T-helper 2 cell treated with Interferon-gamma antibody and Interleukin-4, amounts not matched to agents 5 μg/mL and 100 μg/mL, for 36 hours (primary cell): ENCODE data around the gene PLEKHG4.

Experiments
- DNase-seq: peaks from one replicate; pipeline ENCODE4 v3.0.0; 2021; ENCODE audit warnings: low spot score
- H3K27ac Mint-ChIP-seq: one replicate; pipeline ENCODE4 v1.8.0; 2021; ENCODE audit warnings: mild to moderate bottlenecking, mixed read lengths
- H3K27me3 Mint-ChIP-seq: one replicate; pipeline ENCODE4 v1.8.0; 2021; ENCODE audit warnings: low read depth, mixed read lengths
- H3K36me3 Mint-ChIP-seq: one replicate; pipeline ENCODE4 v1.8.0; 2021; ENCODE audit warnings: low read depth, mixed read lengths
- H3K4me1 Mint-ChIP-seq: one replicate; pipeline ENCODE4 v1.8.0; 2021; ENCODE audit warnings: low read depth, mixed read lengths
- H3K4me3 Mint-ChIP-seq: one replicate; pipeline ENCODE4 v1.8.0; 2022; ENCODE audit warnings: mild to moderate bottlenecking, moderate library complexity, mixed read lengths
- H3K9me3 Mint-ChIP-seq: one replicate; pipeline ENCODE4 v1.8.0; 2021; ENCODE audit warnings: mixed read lengths

Gene PLEKHG4

DNA sequence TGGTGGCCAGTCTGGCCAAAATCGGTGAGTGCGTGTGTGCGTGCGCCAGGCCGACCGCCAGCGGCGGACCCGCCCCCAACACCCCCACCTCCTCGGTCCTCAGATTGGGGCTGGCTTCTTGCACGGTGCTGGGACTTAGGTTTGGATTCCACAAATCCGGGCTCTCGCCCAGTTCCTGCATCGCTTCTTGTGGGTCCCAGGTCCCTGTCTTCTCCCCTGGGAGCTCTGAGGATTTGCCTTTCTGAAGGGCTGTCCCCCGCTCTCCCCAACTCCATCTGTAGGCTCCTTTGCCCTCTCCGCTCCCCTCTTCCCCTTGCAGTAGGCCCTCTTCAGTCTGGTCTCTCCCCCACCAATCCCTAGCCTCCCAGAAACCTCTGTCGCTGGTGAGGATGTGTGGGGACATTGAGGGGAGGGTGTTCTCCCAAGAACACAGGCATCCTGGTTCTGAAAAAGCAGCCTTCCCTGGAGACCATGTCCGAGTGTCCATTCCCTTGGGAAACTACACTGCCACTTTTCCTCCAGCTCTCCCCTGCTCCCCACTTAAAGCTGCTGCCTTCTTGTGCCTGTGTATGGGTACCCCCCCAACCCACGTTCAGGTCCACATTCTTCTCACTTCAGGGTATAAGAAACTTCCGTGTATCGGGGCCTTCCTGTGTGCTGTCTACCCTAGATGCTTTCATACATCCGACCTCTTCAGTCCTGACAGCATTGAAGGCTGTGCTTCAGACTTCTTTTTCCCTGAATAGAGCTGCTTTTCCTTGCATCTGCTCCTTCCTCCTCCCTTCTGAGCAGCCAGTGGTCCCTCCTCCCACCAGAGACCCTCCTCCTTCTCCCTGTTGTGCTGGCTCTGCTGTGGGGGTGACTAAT, 29.9 kb upstream of the PLEKHG4 start:
- H3K27ac Mint-ChIP-seq, result peak overlapping the region; percentile 74
- peaks cover 27% of the 10 kb centered on the region for H3K4me1 Mint-ChIP-seq
- H3K36me3 Mint-ChIP-seq, result no peaks in the 10 kb centered on the region
- no peak for DNase-seq
- peak overlapping the region; percentile 76 for H3K4me3 Mint-ChIP-seq
- H3K9me3 Mint-ChIP-seq, result no peaks in the 10 kb centered on the region
- peaks cover 16% of the 10 kb centered on the region for H3K27me3 Mint-ChIP-seq

DNA sequence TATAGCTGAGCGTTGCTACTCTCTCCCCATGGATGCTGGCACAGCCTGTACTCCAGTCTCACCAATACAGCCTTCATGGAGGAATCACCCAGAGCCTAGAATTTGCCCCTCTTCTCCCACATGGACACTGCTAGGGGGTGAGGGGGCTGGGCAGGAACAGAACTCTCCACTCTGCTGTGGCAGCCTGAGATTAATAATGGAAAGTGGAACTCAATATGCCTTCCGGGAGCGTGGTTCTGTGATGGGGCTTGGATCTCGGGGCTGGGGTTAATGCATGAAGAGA, 29.3 kb upstream of the PLEKHG4 start:
- Mint-ChIP-seq H3K27me3 (peaks cover 16% of the 10 kb centered on the region), H3K4me3 (peak overlapping the region; percentile 76), H3K27ac (no peak overlapping the region), H3K36me3 (no peaks in the 10 kb centered on the region), H3K9me3 (no peaks in the 10 kb centered on the region), H3K4me1 (peaks cover 21% of the 10 kb centered on the region)
- DNase-seq, result no peak

DNA sequence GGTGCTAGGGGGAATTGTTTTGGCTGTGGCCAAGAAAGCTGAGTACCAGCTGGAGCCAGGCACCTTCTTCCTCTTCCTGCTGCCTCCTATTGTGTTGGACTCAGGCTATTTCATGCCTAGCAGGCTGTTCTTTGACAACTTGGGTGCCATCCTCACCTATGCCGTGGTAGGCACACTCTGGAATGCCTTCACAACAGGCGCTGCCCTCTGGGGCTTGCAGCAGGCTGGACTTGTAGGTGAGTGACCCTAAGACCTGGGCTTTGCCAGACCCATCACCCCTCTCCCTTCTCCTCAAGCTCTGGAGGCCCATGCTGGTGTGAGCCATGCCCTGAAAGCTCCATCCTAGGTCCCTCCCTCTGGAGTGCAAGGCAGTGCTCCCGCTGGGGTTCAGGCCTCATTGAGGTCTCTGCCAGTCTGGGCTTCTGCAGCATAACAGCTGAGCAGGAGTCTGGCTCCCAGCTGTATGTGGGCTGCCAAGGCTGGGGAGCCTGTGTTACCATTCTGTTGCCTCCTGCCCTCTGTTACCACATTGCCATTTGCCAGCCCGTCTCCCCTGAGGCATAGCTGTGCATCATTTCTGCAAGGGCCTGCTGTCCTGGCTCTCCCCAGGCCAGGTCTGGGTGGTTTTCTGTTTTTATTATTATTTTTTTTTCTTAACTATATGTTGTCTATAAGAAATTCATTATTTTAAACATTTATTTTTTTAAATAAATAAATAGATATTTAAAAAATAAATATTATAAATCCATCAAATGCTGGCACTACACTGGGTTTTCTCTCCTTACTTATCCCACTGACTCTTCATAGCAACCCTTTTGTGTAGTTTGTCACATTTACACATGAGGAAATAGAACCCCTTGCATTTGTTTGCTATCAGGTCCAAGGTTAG, 26.5 kb upstream of the PLEKHG4 start:
- peaks cover 12% of the 10 kb centered on the region for H3K27me3 Mint-ChIP-seq
- peaks cover 11% of the 10 kb centered on the region for H3K4me1 Mint-ChIP-seq
- H3K9me3 Mint-ChIP-seq, result no peaks in the 10 kb centered on the region
- H3K36me3 Mint-ChIP-seq, result no peaks in the 10 kb centered on the region
- no peak overlapping the region for H3K4me3 Mint-ChIP-seq
- no peak overlapping the region for H3K27ac Mint-ChIP-seq
- DNase-seq, result no peak

DNA sequence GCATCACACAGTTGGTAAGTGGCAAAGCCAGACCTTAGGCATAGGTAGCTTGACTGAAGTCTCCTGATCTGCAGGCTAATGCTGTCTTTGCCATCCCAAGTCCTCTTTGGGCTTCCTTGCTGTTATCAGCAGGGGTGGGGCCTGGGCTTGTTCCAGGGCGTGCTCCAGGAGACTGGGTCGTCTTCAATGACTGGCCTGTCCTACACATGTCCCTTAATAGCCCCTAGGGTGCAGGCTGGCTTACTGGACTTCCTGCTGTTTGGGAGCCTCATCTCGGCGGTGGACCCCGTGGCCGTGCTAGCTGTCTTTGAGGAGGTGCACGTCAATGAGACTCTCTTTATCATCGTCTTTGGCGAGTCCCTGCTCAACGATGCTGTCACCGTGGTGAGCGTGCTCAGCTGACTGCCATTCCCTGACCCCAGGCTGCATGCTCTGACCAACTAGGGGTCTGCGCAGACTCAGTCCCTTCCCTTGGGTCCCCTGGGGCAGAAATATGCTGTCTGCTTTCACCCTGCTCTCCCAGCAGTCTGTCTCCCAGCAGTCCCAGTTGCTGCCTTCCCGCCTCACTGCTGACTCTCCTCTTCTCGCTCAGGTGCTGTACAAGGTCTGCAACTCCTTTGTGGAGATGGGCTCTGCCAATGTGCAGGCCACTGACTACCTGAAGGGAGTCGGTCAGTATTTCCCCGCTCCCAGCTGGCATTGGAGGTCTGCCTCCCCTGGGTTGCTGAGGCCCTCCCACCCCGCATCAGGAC, 24.4 kb upstream of the PLEKHG4 start:
- Mint-ChIP-seq H3K27ac (no peak overlapping the region), H3K27me3 (peaks cover 4% of the 10 kb centered on the region), H3K4me1 (no peaks in the 10 kb centered on the region), H3K36me3 (no peaks in the 10 kb centered on the region), H3K9me3 (no peaks in the 10 kb centered on the region), H3K4me3 (no peak overlapping the region)
- DNase-seq, result no peak

DNA sequence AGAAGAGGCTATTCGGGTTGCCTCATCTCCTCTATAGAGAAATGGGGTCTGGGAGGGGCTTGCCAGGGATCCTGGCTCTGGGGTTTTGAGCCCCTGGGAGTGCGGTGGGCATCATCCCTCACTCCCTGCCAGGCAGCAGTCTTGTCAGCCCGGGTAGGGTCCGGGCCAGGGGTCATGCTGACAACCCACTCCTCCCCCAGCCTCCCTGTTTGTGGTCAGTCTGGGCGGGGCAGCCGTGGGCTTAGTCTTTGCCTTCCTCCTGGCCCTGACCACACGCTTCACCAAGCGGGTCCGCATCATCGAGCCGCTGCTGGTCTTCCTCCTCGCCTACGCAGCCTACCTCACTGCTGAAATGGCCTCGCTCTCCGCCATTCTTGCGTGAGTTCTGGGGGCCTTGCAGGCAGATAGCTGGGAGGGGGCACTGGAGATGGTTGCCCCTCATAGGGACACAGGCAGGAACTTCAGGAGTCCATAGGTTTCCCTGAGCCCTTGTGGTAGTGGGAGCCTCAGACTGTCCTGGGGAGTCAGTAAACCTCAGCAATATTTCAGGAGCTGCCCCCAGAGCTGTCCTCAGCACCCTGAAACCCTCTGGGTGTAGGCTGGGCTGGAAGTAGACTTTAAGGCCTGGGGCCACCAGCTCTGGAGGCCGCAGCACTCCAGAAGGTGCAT, 23.6 kb upstream of the PLEKHG4 start:
- no peak for DNase-seq
- Mint-ChIP-seq H3K9me3 (no peaks in the 10 kb centered on the region), H3K36me3 (peaks cover 2% of the 10 kb centered on the region), H3K27me3 (no peaks in the 10 kb centered on the region), H3K4me3 (no peak overlapping the region), H3K27ac (no peak overlapping the region), H3K4me1 (peaks cover 3% of the 10 kb centered on the region)

DNA sequence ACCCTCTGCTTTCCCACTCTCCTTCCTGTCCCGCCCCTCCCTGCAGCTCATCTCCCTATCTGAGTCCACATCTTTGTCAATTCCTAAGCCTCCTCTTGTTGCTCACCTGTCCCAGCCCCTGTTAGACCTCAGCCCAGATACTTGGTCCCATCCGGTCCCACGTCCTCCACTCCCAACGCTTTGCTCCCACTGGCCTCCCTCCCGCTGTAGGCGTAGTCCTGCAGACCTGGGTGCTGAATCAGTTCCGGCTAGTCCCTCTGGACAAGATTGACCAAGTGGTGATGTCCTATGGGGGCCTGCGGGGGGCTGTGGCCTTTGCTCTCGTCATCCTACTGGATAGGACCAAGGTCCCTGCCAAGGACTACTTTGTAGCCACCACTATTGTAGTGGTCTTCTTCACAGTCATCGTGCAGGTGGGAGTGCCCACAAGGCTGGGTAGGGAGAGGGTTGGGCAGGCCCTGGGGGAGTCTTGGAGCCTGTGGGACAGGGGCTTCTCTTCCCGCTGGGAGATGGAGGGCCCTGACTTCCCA, 22.6 kb upstream of the PLEKHG4 start:
- Mint-ChIP-seq H3K4me3 (no peak overlapping the region), H3K9me3 (no peaks in the 10 kb centered on the region)
- DNase-seq, result no peak

DNA sequence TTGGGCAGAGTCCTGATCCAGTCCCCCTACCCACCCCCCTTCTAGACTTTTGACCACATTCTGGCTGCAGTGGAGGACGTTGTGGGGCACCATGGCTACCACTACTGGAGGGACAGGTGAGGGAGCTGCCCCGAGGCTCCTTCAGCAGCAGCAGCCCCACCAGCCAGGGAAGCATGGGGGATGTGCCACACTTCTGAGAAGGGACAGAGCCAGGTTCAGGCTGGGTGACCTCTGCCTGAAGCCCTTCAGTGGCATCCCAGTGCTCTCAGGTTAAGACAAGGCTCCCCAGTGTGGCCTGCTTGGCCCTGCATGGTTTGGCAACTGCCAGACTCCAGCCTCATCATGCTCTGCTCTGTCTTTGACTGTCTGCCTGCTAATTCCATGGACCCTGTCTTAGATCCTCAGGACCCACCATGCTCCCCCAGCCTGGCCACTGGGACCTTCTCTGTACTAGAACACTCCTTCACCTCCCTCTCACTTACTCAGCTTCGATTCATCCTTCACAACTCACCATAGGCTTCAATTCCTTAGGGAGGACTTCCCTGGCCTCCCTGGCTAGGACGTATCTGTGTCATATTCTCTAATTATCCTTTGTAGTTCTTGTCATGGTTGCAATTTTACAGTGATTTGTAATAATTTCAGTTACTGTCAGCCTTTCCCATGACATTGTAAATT, 21.7 kb upstream of the PLEKHG4 start:
- Mint-ChIP-seq H3K4me3 (no peak overlapping the region), H3K4me1 (peaks cover 5% of the 10 kb centered on the region), H3K36me3 (peaks cover 2% of the 10 kb centered on the region), H3K9me3 (no peaks in the 10 kb centered on the region), H3K27ac (no peak overlapping the region), H3K27me3 (no peaks in the 10 kb centered on the region)
- no peak for DNase-seq

More for the DNA sequence above, 22.6 kb upstream of the PLEKHG4 start:
- peaks cover 5% of the 10 kb centered on the region for H3K4me1 Mint-ChIP-seq
- H3K27me3 Mint-ChIP-seq, result no peaks in the 10 kb centered on the region
- no peak overlapping the region for H3K27ac Mint-ChIP-seq
- H3K36me3 Mint-ChIP-seq, result peaks cover 2% of the 10 kb centered on the region

DNA sequence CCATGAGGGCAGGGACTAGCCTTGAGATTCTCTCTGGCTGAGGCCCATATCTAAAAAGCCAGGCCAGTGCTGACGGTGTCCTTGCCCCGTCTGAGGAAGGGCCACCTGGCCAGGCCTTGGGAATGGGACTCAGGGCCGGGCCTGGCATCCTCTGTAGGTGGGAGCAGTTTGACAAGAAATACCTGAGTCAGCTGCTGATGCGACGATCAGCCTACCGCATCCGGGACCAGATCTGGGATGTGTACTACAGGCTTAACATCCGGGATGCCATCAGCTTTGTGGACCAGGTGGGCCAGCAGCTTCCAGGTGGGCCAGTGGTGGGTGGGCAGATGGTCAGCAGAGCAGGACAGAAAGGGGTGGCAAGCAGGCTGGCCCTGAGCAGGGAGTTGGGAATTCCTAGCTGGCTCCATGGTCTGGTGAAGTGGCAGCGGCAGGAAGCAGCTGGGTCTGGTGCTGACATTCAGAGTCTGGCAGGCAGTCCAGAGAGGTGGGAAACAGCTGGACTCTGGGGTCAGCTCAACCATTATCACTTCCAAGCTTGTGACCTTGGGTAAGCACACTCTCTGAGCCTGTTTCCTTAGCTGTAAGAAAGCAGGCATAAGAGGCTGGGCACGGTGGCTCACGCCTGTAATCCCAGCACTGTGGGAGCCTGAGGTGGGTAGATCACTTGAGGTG, 21.0 kb upstream of the PLEKHG4 start:
- H3K36me3 Mint-ChIP-seq, result peaks cover 2% of the 10 kb centered on the region
- H3K4me3 Mint-ChIP-seq, result no peak overlapping the region
- H3K4me1 Mint-ChIP-seq, result peaks cover 5% of the 10 kb centered on the region
- DNase-seq, result no peak
- H3K27me3 Mint-ChIP-seq, result no peaks in the 10 kb centered on the region
- H3K27ac Mint-ChIP-seq, result no peak overlapping the region
- H3K9me3 Mint-ChIP-seq, result no peaks in the 10 kb centered on the region

DNA sequence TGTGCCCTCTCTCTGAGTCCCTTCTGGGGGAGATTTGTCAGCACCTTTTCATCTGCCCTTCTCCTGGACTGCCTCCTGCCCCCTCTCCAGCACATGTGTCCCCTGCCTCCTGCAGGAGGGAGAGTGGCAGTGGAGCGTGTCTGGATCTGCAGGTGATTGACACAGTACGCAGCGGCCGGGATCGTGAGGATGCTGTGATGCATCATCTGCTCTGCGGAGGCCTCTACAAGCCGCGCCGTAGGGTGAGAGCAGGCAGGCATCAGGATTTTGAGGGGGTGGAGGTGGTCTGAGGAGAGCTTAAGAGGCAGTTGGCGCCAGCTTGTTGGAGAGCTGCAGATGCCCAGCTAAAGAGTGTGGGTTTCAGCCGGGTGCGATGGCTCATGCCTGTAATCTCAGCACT, 19.6 kb upstream of the PLEKHG4 start:
- Mint-ChIP-seq H3K4me3 (no peak overlapping the region), H3K9me3 (no peaks in the 10 kb centered on the region), H3K27me3 (no peaks in the 10 kb centered on the region), H3K36me3 (peaks cover 2% of the 10 kb centered on the region), H3K4me1 (peaks cover 5% of the 10 kb centered on the region), H3K27ac (no peak overlapping the region)
- no peak for DNase-seq

DNA sequence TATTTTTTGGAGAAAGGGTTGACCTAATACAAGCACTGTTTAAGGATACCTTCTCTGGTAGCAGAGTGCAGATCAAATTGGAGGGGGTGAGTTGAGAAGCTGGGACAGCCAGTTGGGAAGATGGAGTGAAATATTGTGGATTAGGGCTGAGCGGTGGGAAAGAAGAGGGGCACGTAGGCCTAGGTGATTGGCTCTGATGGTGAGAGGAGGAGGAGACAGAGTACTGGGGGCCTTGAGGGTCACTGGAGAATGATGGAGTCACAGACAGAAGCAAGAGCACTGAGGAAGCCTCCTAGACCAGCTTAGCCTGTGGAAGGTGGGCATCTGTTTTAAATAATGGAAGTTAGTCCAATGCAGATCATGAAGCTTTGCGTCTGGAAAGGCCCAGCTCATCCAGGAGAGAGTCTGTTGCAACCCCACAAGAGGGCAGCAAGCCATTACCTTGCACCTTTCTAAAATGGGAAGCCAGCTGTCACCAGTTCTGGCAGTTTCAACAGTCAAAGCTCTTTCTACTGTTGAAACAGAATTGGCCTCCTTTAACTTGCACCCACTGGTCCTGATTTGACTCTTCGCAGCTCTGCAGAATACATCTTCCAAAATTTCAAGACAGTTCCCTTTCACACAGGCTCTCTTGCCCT, 18.8 kb upstream of the PLEKHG4 start:
- H3K27me3 Mint-ChIP-seq, result no peaks in the 10 kb centered on the region
- no peak for DNase-seq

DNA sequence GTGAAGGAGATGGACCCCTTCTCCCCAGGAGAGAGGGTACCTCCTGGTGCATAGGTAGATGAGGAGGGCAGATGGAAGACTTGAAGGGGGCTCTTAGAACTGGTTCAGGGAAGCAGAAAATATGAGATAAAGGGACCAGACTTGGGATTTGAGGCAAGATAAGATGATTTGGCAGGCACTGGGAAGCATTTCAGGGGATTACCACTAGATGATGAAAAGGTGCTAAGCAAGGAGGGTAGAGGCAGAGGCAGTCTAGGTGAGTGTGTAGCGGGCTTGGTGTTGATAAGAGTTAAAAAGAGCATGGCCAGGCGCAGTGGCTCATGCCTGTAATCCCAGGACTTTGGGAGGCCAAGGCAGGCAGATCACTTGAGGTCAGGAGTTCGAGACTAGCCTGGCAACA, 16.1 kb upstream of the PLEKHG4 start:
- no peak for DNase-seq
- H3K27ac Mint-ChIP-seq, result no peak overlapping the region
- H3K4me3 Mint-ChIP-seq, result no peak overlapping the region
- H3K27me3 Mint-ChIP-seq, result no peaks in the 10 kb centered on the region
- peaks cover 2% of the 10 kb centered on the region for H3K36me3 Mint-ChIP-seq
- H3K4me1 Mint-ChIP-seq, result peaks cover 5% of the 10 kb centered on the region
- H3K9me3 Mint-ChIP-seq, result no peaks in the 10 kb centered on the region

More for the DNA sequence above, 18.8 kb upstream of the PLEKHG4 start:
- H3K36me3 Mint-ChIP-seq, result peaks cover 2% of the 10 kb centered on the region
- no peaks in the 10 kb centered on the region for H3K9me3 Mint-ChIP-seq
- peaks cover 5% of the 10 kb centered on the region for H3K4me1 Mint-ChIP-seq
- peak overlapping the region; percentile 29 for H3K27ac Mint-ChIP-seq
- H3K4me3 Mint-ChIP-seq, result no peak overlapping the region

DNA sequence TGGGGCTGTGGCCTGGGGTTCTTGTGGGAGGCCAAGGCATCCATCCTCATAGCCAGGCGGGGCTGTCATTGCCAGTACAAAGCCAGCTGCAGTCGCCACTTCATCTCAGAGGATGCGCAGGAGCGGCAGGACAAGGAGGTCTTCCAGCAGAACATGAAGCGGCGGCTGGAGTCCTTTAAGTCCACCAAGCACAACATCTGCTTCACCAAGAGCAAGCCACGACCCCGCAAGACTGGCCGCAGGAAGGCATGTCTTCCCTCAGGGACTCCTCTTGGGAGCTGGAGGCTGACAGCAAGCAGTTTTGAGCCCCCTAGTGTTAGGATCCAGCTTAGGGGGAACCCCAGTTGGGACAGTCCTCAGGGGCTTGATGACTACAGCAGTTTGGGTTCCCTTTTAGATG, 15.1 kb upstream of the PLEKHG4 start:
- Mint-ChIP-seq H3K36me3 (peaks cover 2% of the 10 kb centered on the region), H3K4me1 (peaks cover 5% of the 10 kb centered on the region), H3K27me3 (no peaks in the 10 kb centered on the region), H3K27ac (no peak overlapping the region), H3K4me3 (no peak overlapping the region), H3K9me3 (no peaks in the 10 kb centered on the region)
- DNase-seq, result no peak
